Measurements from ENCODE around the gene PPFIBP2.

PPFIBP2 gene

GRCh38 chr11:7665473-7666291 is 151.9 kb downstream of the PPFIBP2 start:
- DNase-seq (ENCODE audit: low read depth, low spot score), result peak; percentile 50

- DNase-seq (ENCODE audit: low read depth, low spot score), result no peak
These were observed 152.6 kb downstream of the PPFIBP2 start for GRCh38 chr11:7666292-7666866.

GRCh38 chr11:7667460-7667859 is 153.7 kb downstream of the PPFIBP2 start:
- no peak for DNase-seq (ENCODE audit: low read depth, low spot score)

GRCh38 chr11:7668464-7668863 is 154.7 kb downstream of the PPFIBP2 start:
- no peak for DNase-seq (ENCODE audit: low read depth, low spot score)

GRCh38 chr11:7668911-7669310 is 155.1 kb downstream of the PPFIBP2 start:
- DNase-seq (ENCODE audit: low read depth, low spot score), result no peak

- no peak for DNase-seq (ENCODE audit: low read depth, low spot score)
These were observed 156.8 kb downstream of the PPFIBP2 start for GRCh38 chr11:7670641-7671040.

GRCh38 chr11:7671347-7672215 is 157.8 kb downstream of the PPFIBP2 start:
- DNase-seq (ENCODE audit: low read depth, low spot score), result no peak

- DNase-seq (ENCODE audit: low read depth, low spot score), result no peak
These were observed 158.6 kb downstream of the PPFIBP2 start for GRCh38 chr11:7672276-7672959.

GRCh38 chr11:7672960-7673723 is 159.3 kb downstream of the PPFIBP2 start, which contains the start of gene CYB5R2:
TSS of gene CYB5R2 (minus strand) at chr11:7673500. CDS start at chr11:7672825, 675 bp downstream.
- no peak for DNase-seq (ENCODE audit: low read depth, low spot score)

- DNase-seq (ENCODE audit: low read depth, low spot score), result no peak
These were observed 160.1 kb downstream of the PPFIBP2 start for GRCh38 chr11:7673724-7674434.

- DNase-seq (ENCODE audit: low read depth, low spot score), result no peak
These were observed 161.8 kb downstream of the PPFIBP2 start for GRCh38 chr11:7675631-7676030.

- DNase-seq (ENCODE audit: low read depth, low spot score), result no peak
These were observed 163.3 kb downstream of the PPFIBP2 start for GRCh38 chr11:7677071-7677470.

GRCh38 chr11:7677796-7678201 is 164.0 kb downstream of the PPFIBP2 start:
- DNase-seq (ENCODE audit: low read depth, low spot score), result no peak

GRCh38 chr11:7683571-7683970 is 169.8 kb downstream of the PPFIBP2 start:
- DNase-seq (ENCODE audit: low read depth, low spot score), result no peak

- no peak for DNase-seq (ENCODE audit: low read depth, low spot score)
These were observed 173.0 kb downstream of the PPFIBP2 start for GRCh38 chr11:7686761-7687160.

GRCh38 chr11:7687386-7687785 is 173.6 kb downstream of the PPFIBP2 start:
- DNase-seq (ENCODE audit: low read depth, low spot score), result no peak

- DNase-seq (ENCODE audit: low read depth, low spot score), result no peak
These were observed 174.5 kb downstream of the PPFIBP2 start for GRCh38 chr11:7688238-7688826.

GRCh38 chr11:7689239-7689638 is 175.4 kb downstream of the PPFIBP2 start:
- no peak for DNase-seq (ENCODE audit: low read depth, low spot score)

- no peak for DNase-seq (ENCODE audit: low read depth, low spot score)
These were observed 176.8 kb downstream of the PPFIBP2 start for GRCh38 chr11:7690648-7691047.

Data from activated CD4-positive, CD25-positive, alpha-beta regulatory T cell treated with anti-CD3 and anti-CD28 coated beads, Interleukin-2, amount 50 U/mL, for 16 hours (primary cell).